Measurements from ENCODE around the gene GHRHR. TPM values are rescaled to one million over a fixed set of nuclear protein-coding genes. Genes with fewer than 3 reads are reported as not detected.

The GHRHR gene
- total RNA-seq, 4 donors from 2014 or later = not detected

DNA sequence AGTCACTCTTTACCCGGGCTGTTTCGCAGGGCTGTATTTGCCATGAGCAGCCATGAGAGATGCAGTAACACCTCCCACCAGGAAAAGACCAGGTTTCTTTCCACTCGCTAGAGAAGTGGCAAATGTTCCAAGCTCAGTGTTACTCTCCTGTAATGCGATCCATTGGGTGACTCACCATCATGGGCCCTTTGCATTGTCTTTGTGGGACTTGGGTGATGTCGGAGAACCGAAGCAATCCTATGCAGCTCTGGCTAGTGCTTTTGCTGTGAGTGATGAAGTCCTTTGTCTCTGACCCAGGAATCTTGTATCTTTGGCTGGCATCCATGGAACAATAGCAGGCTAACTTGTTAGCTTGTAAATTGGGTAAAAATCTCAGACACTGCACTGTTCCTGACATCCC is 40.0 kb downstream of the GHRHR start:
- WGBS, 2 donors (ENCODE audit: low coverage in 1 of 2) = 83 to 100% methylated on average over 2 to 4 of the region's 6 CpGs
- Histone ChIP-seq H3K4me1 (no peaks in the 10 kb centered on the region), H3K27me3 (peaks cover 12% of the 10 kb centered on the region), H3K27ac (no peak overlapping the region), H3K36me3 (no peaks in the 10 kb centered on the region), H3K9me3 (peaks cover 0 to 19% (median 0%) of the 10 kb centered on the region in 3 donors), H3K4me3 (no peak overlapping the region)
- no peak for ATAC-seq
- TF ChIP-seq, protein P1, sequence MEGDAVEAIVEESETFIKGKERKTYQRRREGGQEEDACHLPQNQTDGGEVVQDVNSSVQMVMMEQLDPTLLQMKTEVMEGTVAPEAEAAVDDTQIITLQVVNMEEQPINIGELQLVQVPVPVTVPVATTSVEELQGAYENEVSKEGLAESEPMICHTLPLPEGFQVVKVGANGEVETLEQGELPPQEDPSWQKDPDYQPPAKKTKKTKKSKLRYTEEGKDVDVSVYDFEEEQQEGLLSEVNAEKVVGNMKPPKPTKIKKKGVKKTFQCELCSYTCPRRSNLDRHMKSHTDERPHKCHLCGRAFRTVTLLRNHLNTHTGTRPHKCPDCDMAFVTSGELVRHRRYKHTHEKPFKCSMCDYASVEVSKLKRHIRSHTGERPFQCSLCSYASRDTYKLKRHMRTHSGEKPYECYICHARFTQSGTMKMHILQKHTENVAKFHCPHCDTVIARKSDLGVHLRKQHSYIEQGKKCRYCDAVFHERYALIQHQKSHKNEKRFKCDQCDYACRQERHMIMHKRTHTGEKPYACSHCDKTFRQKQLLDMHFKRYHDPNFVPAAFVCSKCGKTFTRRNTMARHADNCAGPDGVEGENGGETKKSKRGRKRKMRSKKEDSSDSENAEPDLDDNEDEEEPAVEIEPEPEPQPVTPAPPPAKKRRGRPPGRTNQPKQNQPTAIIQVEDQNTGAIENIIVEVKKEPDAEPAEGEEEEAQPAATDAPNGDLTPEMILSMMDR (IDR thresholded peaks at IDR 0.05) = no peak
- no peak for TF ChIP-seq POLR2AphosphoS5 (IDR thresholded peaks at IDR 0.05)

DNA sequence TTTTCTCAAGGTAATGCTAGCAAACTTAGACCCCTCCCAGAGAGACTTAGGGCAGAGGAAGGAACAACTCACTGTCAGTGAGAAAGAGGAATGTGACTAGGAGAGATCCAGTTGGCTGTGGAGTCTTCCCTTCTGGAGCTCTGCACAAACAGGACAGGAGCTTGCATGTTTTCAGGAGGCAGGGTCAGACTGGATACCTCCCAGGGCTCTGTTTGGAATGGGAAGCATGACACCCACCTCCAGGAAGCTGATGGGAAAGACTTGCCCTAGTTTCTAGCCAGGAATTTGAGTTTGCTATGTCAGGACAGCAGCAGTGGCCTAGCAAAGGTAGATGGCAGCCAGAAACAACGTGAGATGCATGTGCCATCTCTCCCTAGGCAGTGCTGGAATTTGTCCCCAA is 40.6 kb downstream of the GHRHR start:
- Histone ChIP-seq H3K27ac (no peak overlapping the region), H3K4me3 (no peak overlapping the region), H3K9me3 (peaks cover 0 to 19% (median 0%) of the 10 kb centered on the region in 3 donors), H3K27me3 (peaks cover 12% of the 10 kb centered on the region), H3K36me3 (no peaks in the 10 kb centered on the region), H3K4me1 (no peaks in the 10 kb centered on the region)
- peak; percentile 21 for ATAC-seq
- TF ChIP-seq, protein P1 (IDR thresholded peaks at IDR 0.05) = no peak
- TF ChIP-seq POLR2A (IDR thresholded peaks at IDR 0.05) (no peak), POLR2AphosphoS5 (IDR thresholded peaks at IDR 0.05) (no peak), EP300 (IDR thresholded peaks at IDR 0.05) (no peak)
- WGBS, 2 donors (ENCODE audit: low coverage in 1 of 2) = 100% methylated on average over 1 of the region's 1 CpG; no CpG with 5 or more reads in 1 of the 2 donors

DNA sequence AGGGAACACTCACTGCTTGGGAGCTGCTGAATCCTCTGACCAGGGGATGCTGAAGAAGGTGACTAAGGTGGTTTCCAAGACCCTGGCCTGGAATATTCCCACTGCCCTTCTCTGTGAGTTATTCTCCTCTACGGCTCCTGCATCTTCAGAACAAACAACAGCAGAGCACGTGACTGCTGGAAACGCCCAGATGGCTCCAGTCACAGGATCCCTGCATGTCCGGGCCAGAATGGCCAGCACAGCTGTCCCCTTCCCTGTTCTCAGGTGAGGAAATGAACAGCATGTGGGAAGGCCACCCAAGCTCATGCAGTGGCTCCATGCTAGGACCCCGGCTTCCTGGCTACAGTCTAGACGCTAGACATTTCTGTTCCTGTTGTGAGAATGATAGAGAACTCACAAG is 43.1 kb downstream of the GHRHR start:
- Histone ChIP-seq H3K4me1 (no peaks in the 10 kb centered on the region), H3K27ac (peak overlapping the region in 1 of 4 donors; percentile 3), H3K4me3 (peak overlapping the region in 1 of 2 donors; percentile 24), H3K9me3 (peaks cover 0 to 24% (median 0%) of the 10 kb centered on the region in 3 donors), H3K27me3 (peaks cover 8% of the 10 kb centered on the region), H3K36me3 (no peaks in the 10 kb centered on the region)
- TF ChIP-seq, protein P1 (IDR thresholded peaks at IDR 0.05) = no peak
- no CpG with 5 or more reads among the region's 6 CpGs for WGBS, 2 donors (ENCODE audit: low coverage in 1 of 2)
- no peak for ATAC-seq

DNA sequence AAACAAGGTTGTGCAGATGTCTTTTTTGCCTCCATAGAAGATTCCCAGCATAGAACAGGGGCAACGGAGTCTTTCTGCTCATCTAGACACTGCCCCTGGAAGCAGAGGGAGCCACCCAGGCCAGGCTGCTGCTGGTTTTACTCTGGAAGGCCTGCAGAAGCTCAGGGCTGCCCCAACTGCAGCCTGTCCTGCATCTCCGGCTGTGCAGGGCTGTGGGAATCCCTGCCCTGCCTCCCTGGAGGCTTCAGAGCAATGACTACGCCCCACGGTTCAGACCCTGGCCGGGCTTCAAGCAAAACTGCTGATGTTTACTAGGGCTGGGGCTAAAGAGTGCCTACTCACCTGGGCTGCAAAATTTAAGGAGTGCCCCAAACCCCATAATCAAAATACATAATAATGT is 43.9 kb downstream of the GHRHR start:
- no peak overlapping the region for H3K4me3 ChIP-seq
- H3K27ac ChIP-seq = no peak overlapping the region
- H3K36me3 ChIP-seq = no peaks in the 10 kb centered on the region
- WGBS, 2 donors (ENCODE audit: low coverage in 1 of 2) = 27% methylated on average over 2 of the region's 5 CpGs; no CpG with 5 or more reads in 1 of the 2 donors
- peaks cover 0 to 22% (median 0%) of the 10 kb centered on the region in 3 donors for H3K9me3 ChIP-seq
- peaks cover 8% of the 10 kb centered on the region for H3K27me3 ChIP-seq
- no peak for TF ChIP-seq EP300 (IDR thresholded peaks at IDR 0.05)
- TF ChIP-seq, protein P1 (IDR thresholded peaks at IDR 0.05) = no peak
- no peak for TF ChIP-seq POLR2A (IDR thresholded peaks at IDR 0.05)
- no peak for TF ChIP-seq POLR2AphosphoS5 (IDR thresholded peaks at IDR 0.05)
- ATAC-seq = no peak
- no peaks in the 10 kb centered on the region for H3K4me1 ChIP-seq

DNA sequence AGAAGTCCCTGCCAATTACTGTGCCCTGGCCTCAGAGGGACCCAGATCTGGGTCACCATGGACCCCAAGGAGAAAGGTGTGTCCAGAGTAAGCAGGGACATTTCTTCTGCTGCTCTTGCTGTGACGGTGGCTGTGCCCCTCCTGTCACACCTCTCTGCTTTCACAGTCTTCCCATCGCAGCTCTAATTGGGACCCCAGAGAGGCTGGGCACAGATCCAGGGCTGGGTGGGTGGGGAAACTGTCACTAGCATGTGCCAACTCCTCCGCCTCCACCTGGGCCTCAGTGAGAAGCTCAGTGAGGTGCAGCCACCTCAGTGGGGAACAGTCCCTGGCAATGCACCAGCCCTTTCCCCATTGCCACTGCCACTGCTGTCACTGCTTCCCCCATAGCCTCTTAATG is 51.1 kb downstream of the GHRHR start:
- peaks cover 10% of the 10 kb centered on the region for H3K27me3 ChIP-seq
- peaks cover 0 to 8% (median 0%) of the 10 kb centered on the region in 3 donors for H3K4me1 ChIP-seq
- no peaks in the 10 kb centered on the region for H3K36me3 ChIP-seq
- no peak overlapping the region for H3K27ac ChIP-seq
- H3K4me3 ChIP-seq = no peak overlapping the region
- ATAC-seq = no peak
- H3K9me3 ChIP-seq = peaks cover 0 to 7% (median 0%) of the 10 kb centered on the region in 3 donors
- no peak for TF ChIP-seq POLR2A (IDR thresholded peaks at IDR 0.05)
- TF ChIP-seq, protein P1 (IDR thresholded peaks at IDR 0.05) = no peak
- TF ChIP-seq POLR2AphosphoS5 (IDR thresholded peaks at IDR 0.05) = no peak
- TF ChIP-seq EP300 (IDR thresholded peaks at IDR 0.05) = no peak
- 68% methylated on average over 2 of the region's 3 CpGs; no CpG with 5 or more reads in 1 of the 2 donors for WGBS, 2 donors (ENCODE audit: low coverage in 1 of 2)
